ENCODE results near the gene ETV6. TPM values are rescaled to one million over a fixed set of nuclear protein-coding genes. Genes with fewer than 3 reads are reported as not detected.

Gene ETV6
- polyA plus RNA-seq, 1 donor (not counting 4 experiments of a cell fraction or from before 2014, with no cell fraction given) = 5.3 TPM

- H3K36me3 ChIP-seq (ENCODE audit: control insufficient read depth in 2 of 2, extremely low read depth in 1 of 2, insufficient read depth in 2 of 2, low read length in 2 of 2) = no peaks in the 10 kb centered on the region
- H3K4me1 ChIP-seq (ENCODE audit: control insufficient read depth, extremely low read depth, insufficient read depth, low read length) = peaks cover 12% of the 10 kb centered on the region
- peaks cover 8% of the 10 kb centered on the region for H3K79me2 ChIP-seq (ENCODE audit: control insufficient read depth, insufficient read depth, low read length)
- H3K9me1 ChIP-seq (ENCODE audit: control insufficient read depth, extremely low read depth, insufficient read depth, low read length) = no peaks in the 10 kb centered on the region
- no peak overlapping the region for H2AFZ ChIP-seq (ENCODE audit: control insufficient read depth, low read length)
- DNase-seq (ENCODE audit: low read depth, low spot score) = no peak
- H3K4me2 ChIP-seq (ENCODE audit: control insufficient read depth, extremely low read depth, insufficient read depth, low read depth, low read length) = no peak overlapping the region
- H3K9ac ChIP-seq (ENCODE audit: control insufficient read depth, extremely low read depth, insufficient read depth, low read length) = no peak overlapping the region
- H3K9me3 ChIP-seq (ENCODE audit: control insufficient read depth, low read depth, low read length) = no peaks in the 10 kb centered on the region
- TF ChIP-seq CTCF (optimal IDR thresholded peaks at IDR 0.05 in 1 of 3, IDR thresholded peaks at IDR 0.05 in 1 of 3, conservative IDR thresholded peaks at IDR 0.05 in 1 of 3; ENCODE audit: extremely low read depth in 1 of 3, insufficient read depth in 2 of 3, low read length in 3 of 3) (no peak), EZH2 (IDR thresholded peaks at IDR 0.05; ENCODE audit: low read length) (no peak)
- H3K27me3 ChIP-seq (ENCODE audit: control insufficient read depth, extremely low read depth, insufficient read depth, low read length) = no peaks in the 10 kb centered on the region
- no peak overlapping the region for H3K4me3 ChIP-seq (ENCODE audit: control insufficient read depth in 2 of 3, extremely low read depth in 1 of 3, insufficient read depth in 2 of 3, low read depth in 1 of 3, low read length in 3 of 3)
- dilution Hi-C loops (cut with MboI; ENCODE audit: extremely low pct_ligation_motif_present, low sequenced_read_pairs) = no loop called here
- no peak for FAIRE-seq
- H4K20me1 ChIP-seq (ENCODE audit: control insufficient read depth, extremely low read depth, insufficient read depth, low read length) = no peaks in the 10 kb centered on the region
- H3K27ac ChIP-seq (ENCODE audit: control insufficient read depth, insufficient read depth, low read length) = no peak overlapping the region
Measured at GRCh38 chr12:11786638-11787365, 137.3 kb downstream of the ETV6 start.

GRCh38 chr12:11787437-11787836, 138.0 kb downstream of the ETV6 start:
- no peaks in the 10 kb centered on the region for H3K36me3 ChIP-seq (ENCODE audit: control insufficient read depth in 2 of 2, extremely low read depth in 1 of 2, insufficient read depth in 2 of 2, low read length in 2 of 2)
- H3K4me3 ChIP-seq (ENCODE audit: control insufficient read depth in 2 of 3, extremely low read depth in 1 of 3, insufficient read depth in 2 of 3, low read depth in 1 of 3, low read length in 3 of 3) = no peak overlapping the region
- peaks cover 12% of the 10 kb centered on the region for H3K4me1 ChIP-seq (ENCODE audit: control insufficient read depth, extremely low read depth, insufficient read depth, low read length)
- H2AFZ ChIP-seq (ENCODE audit: control insufficient read depth, low read length) = no peak overlapping the region
- dilution Hi-C loops (cut with MboI; ENCODE audit: extremely low pct_ligation_motif_present, low sequenced_read_pairs) = no loop called here
- H3K9ac ChIP-seq (ENCODE audit: control insufficient read depth, extremely low read depth, insufficient read depth, low read length) = no peak overlapping the region
- peaks cover 8% of the 10 kb centered on the region for H3K79me2 ChIP-seq (ENCODE audit: control insufficient read depth, insufficient read depth, low read length)
- TF ChIP-seq EZH2 (IDR thresholded peaks at IDR 0.05; ENCODE audit: low read length) = no peak
- TF ChIP-seq CTCF (optimal IDR thresholded peaks at IDR 0.05 in 1 of 3, IDR thresholded peaks at IDR 0.05 in 1 of 3, conservative IDR thresholded peaks at IDR 0.05 in 1 of 3; ENCODE audit: extremely low read depth in 1 of 3, insufficient read depth in 2 of 3, low read length in 3 of 3) = no peak
- FAIRE-seq (no peak), DNase-seq (ENCODE audit: low read depth, low spot score) (no peak)
- H3K27ac ChIP-seq (ENCODE audit: control insufficient read depth, insufficient read depth, low read length) = no peak overlapping the region
- no peak overlapping the region for H3K4me2 ChIP-seq (ENCODE audit: control insufficient read depth, extremely low read depth, insufficient read depth, low read depth, low read length)
- H3K9me3 ChIP-seq (ENCODE audit: control insufficient read depth, low read depth, low read length) = no peaks in the 10 kb centered on the region
- H3K9me1 ChIP-seq (ENCODE audit: control insufficient read depth, extremely low read depth, insufficient read depth, low read length) = no peaks in the 10 kb centered on the region
- no peaks in the 10 kb centered on the region for H3K27me3 ChIP-seq (ENCODE audit: control insufficient read depth, extremely low read depth, insufficient read depth, low read length)
- H4K20me1 ChIP-seq (ENCODE audit: control insufficient read depth, extremely low read depth, insufficient read depth, low read length) = no peaks in the 10 kb centered on the region
